Osteocyte (in vitro differentiated cells): ENCODE data around the gene SGTA. TPM values are rescaled to one million over a fixed set of nuclear protein-coding genes. Genes with fewer than 3 reads are reported as not detected.
A peak's percentile ranks its signal among the peaks of the same experiment; 100 is the strongest.

Source experiments
- DNase-seq: peaks from one replicate; pipeline ENCODE4 v3.0.0; 2021; ENCODE audit warnings: mixed read lengths; ENCODE audit not compliant: unreplicated experiment; ENCODE audit errors: extremely low spot score
- H3K27ac Mint-ChIP-seq: one replicate; pipeline ENCODE4 v1.8.0; 2021; ENCODE audit warnings: mild to moderate bottlenecking, mixed read lengths; ENCODE audit not compliant: unreplicated experiment
- H3K27me3 Mint-ChIP-seq: one replicate; pipeline ENCODE4 v1.8.0; 2021; ENCODE audit warnings: mixed read lengths; ENCODE audit not compliant: unreplicated experiment
- H3K36me3 Mint-ChIP-seq: one replicate; pipeline ENCODE4 v1.8.0; 2021; ENCODE audit warnings: mixed read lengths; ENCODE audit not compliant: unreplicated experiment
- H3K4me1 Mint-ChIP-seq: one replicate; pipeline ENCODE4 v1.8.0; 2021; ENCODE audit warnings: mixed read lengths; ENCODE audit not compliant: unreplicated experiment
- H3K4me3 Mint-ChIP-seq: one replicate; pipeline ENCODE4 v1.8.0; 2021; ENCODE audit warnings: mild to moderate bottlenecking, moderate library complexity, mixed read lengths; ENCODE audit not compliant: unreplicated experiment
- H3K9me3 Mint-ChIP-seq: one replicate; pipeline ENCODE4 v1.8.0; 2021; ENCODE audit warnings: mixed read lengths; ENCODE audit not compliant: unreplicated experiment
- total RNA-seq: library from RNA; stranded (reverse); gene quantifications from 2 replicates; pipeline ENCODE4 v1.2.1, GENCODE V29; 2021
- TF ChIP-seq, protein P1 (sequence below): fragments of 200-600 bp; sonication (generic); IDR thresholded peaks from 2 replicates; pipeline ENCODE4 v1.5.0; 2021; ENCODE audit warnings: antibody characterized with exemption, mild to moderate bottlenecking, moderate library complexity

The SGTA gene
- total RNA-seq, 1 donor from 2014 or later, result 53.2 TPM

DNA sequence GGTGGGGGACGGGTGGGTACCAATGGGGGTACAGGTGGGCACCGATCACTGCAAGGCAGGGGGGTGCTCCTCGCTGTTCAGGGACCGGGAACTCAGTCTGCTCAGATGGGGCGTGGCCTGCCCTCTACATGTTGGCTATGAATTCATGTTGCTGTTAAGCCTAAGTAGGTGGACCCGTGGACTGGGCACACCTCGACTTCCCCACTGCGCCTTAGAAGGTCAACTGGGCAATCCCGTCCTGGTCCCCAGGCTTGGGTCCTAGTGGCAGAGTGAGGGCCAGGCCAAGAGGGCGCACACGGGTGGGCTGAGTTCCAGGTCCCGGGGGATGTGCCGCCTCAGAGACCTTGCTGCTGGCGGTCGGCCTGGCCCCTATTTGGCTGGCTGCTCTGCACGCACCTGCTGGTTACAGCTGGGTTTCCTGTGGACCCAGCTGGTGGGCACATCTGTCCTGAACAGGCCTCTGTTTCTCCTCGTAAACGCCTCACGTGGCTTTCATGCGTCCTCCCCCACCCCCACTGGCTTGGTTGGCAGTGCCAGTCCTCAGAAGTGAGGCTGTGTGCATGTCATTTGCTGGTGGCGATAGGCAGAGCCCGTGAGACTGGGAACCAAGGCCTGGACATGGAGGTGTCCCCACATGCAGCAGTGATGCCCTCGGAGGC, 23.0 kb upstream of the SGTA start:
- peak; percentile 81 for DNase-seq
- peaks cover 9% of the 10 kb centered on the region for H3K36me3 Mint-ChIP-seq

DNA sequence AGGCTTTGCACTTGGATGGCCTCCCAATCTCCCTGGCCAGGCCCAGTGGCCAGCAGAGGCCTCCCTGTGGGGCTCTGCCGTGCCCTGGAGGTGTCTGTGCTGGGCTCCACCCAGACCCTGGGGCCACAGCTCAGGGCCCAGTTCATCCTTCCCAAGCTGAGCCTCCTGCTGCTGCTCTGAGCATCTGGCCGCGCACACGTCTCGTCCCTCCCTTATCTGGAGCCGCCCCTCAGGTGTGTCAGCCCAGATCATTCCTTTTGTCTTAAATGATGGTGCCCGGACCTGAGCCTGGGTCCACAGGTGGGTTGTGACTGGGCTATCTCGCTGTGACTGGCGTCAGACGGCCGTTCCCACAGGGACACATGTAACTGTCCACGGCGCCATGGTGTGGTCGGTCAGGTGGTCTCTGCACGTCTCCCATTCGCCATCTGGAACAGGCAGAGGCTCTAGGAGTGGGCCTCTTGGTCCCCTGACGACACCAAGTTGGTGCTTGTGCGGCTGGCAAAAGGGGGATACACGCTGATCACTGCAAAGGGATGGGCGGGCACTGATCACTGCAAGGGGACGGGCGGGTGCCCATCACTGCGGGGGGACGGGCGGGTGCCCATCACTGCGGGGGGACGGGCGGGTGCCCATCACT, 22.3 kb upstream of the SGTA start:
- Mint-ChIP-seq H3K9me3 (no peaks in the 10 kb centered on the region), H3K27me3 (no peaks in the 10 kb centered on the region)

More for the DNA sequence above, 23.0 kb upstream of the SGTA start:
- Mint-ChIP-seq H3K4me1 (no peaks in the 10 kb centered on the region), H3K27ac (no peak overlapping the region), H3K9me3 (no peaks in the 10 kb centered on the region), H3K4me3 (no peak overlapping the region), H3K27me3 (no peaks in the 10 kb centered on the region)
- TF ChIP-seq, protein P1, sequence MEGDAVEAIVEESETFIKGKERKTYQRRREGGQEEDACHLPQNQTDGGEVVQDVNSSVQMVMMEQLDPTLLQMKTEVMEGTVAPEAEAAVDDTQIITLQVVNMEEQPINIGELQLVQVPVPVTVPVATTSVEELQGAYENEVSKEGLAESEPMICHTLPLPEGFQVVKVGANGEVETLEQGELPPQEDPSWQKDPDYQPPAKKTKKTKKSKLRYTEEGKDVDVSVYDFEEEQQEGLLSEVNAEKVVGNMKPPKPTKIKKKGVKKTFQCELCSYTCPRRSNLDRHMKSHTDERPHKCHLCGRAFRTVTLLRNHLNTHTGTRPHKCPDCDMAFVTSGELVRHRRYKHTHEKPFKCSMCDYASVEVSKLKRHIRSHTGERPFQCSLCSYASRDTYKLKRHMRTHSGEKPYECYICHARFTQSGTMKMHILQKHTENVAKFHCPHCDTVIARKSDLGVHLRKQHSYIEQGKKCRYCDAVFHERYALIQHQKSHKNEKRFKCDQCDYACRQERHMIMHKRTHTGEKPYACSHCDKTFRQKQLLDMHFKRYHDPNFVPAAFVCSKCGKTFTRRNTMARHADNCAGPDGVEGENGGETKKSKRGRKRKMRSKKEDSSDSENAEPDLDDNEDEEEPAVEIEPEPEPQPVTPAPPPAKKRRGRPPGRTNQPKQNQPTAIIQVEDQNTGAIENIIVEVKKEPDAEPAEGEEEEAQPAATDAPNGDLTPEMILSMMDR, result no peak

DNA sequence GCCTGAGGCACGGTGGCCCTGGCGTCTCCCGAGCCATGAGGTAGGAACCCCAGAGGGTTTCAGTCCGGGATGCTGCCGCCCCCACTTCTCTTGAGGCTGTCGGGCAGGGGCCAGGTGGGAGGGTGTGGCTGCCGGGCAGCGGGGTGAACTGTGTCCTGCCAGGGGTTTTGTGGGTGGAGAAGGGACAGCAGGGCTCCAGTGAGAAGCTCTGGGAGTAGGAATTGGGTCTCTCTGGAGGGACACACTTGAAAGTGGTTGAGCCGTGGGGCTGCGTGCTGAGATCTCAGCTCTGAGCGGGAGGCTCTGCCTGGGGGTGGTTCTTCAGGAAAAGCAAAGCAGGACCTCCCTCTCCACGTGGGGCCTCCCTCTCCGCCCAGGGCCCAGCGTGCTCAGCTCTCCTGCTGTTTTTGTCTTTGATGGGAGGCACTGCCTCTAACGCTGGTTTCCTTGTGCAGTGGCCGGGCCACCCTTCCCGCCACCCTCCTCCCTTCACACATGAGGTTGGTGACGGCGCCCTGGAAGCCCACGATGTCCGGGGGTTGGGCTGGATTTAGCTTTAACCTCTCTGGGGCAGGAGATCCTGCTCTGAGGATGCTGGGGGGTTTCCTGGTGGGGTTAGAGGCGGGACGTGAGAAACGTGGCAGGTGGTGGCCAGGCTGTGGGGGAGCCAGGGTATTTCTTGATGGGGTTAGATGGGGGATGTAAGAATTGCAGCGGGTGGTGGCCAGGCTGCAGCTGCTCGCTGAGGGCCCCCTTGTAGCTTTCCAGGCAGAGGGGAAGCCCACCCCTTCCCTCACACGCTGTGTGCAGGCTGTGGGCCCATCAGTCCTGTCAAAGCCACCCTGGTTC, 21.3 kb upstream of the SGTA start:
- Mint-ChIP-seq H3K9me3 (no peaks in the 10 kb centered on the region), H3K4me1 (no peaks in the 10 kb centered on the region), H3K4me3 (no peak overlapping the region), H3K27ac (no peak overlapping the region), H3K27me3 (no peaks in the 10 kb centered on the region), H3K36me3 (peaks cover 9% of the 10 kb centered on the region)
- peak; percentile 81 for DNase-seq
- TF ChIP-seq, protein P1, result no peak

More for the DNA sequence above, 22.3 kb upstream of the SGTA start:
- TF ChIP-seq, protein P1, result no peak
- Mint-ChIP-seq H3K27ac (no peak overlapping the region), H3K4me1 (no peaks in the 10 kb centered on the region), H3K36me3 (peaks cover 9% of the 10 kb centered on the region), H3K4me3 (no peak overlapping the region)
- DNase-seq, result no peak

DNA sequence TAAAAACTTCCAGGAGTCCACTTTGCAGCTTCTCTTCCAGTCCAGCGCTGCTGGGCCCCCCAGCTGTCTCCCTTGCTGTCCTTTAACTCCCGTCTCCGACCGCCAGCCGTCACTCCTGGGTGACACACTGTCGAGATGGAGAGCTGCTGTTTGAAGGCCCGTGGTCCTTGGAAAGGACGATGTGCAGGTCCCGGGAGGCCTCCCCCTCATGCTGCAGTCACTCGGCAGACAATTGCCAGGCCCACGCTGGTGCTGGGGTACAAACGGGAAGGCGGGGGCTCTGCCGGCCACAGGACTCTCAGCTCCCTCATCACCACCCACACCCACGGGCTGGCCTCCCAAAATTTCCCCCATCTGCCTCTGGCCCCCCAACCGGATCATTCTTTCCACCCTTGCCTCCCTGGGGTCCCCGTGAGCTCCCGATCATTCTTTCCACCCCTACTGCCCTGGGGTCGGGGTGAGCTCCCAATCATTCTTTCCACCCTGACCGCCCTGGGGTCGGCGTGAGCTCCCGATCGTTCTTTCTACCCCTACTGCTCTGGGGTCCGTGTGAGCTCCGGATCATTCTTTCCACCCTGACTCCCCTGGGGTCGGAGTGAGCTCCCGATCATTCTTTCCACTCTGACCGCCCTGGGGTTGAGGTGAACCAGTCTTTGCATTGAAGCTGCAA, 20.5 kb upstream of the SGTA start:
- H3K4me3 Mint-ChIP-seq, result no peak overlapping the region
- H3K27me3 Mint-ChIP-seq, result no peaks in the 10 kb centered on the region
- no peaks in the 10 kb centered on the region for H3K9me3 Mint-ChIP-seq
- no peak overlapping the region for H3K27ac Mint-ChIP-seq
- no peak for DNase-seq
- no peaks in the 10 kb centered on the region for H3K4me1 Mint-ChIP-seq
- peaks cover 6% of the 10 kb centered on the region for H3K36me3 Mint-ChIP-seq
- TF ChIP-seq, protein P1, result no peak
